D341Med (cell line): ENCODE measurements around the gene DLK1.

Experiments
- DNase-seq: peaks from one replicate; pipeline ENCODE4 v3.0.0; 2012; ENCODE audit warnings: low spot score

DLK1 gene

GRCh38 chr14:100734031-100734990 lies 7.6 kb downstream of the DLK1 start:
- DNase-seq: no peak

GRCh38 chr14:100735271-100735670 lies 8.6 kb downstream of the DLK1 start:
- DNase-seq: no peak

GRCh38 chr14:100736269-100737180 lies 9.8 kb downstream of the DLK1 start:
- peak; percentile 6 for DNase-seq

GRCh38 chr14:100737526-100737925 lies 10.8 kb downstream of the DLK1 start:
- peak; percentile 27 for DNase-seq

GRCh38 chr14:100738269-100738691 lies 11.6 kb downstream of the DLK1 start:
- peak; percentile 32 for DNase-seq

- DNase-seq: peak; percentile 23
These were observed 12.0 kb downstream of the DLK1 start for GRCh38 chr14:100738704-100739131.

GRCh38 chr14:100739306-100739705 lies 12.6 kb downstream of the DLK1 start:
- DNase-seq: peak; percentile 30

GRCh38 chr14:100740196-100740825 lies 13.6 kb downstream of the DLK1 start:
- peak; percentile 24 for DNase-seq

GRCh38 chr14:100740929-100741328 lies 14.2 kb downstream of the DLK1 start:
- DNase-seq: peak; percentile 13

GRCh38 chr14:100741966-100742365 lies 15.3 kb downstream of the DLK1 start:
- DNase-seq: no peak

GRCh38 chr14:100746326-100746725 lies 19.6 kb downstream of the DLK1 start:
- DNase-seq: no peak

GRCh38 chr14:100747021-100747586 lies 20.4 kb downstream of the DLK1 start:
- no peak for DNase-seq

- no peak for DNase-seq
These were observed 21.0 kb downstream of the DLK1 start for GRCh38 chr14:100747736-100748135.

- no peak for DNase-seq
These were observed 21.7 kb downstream of the DLK1 start for GRCh38 chr14:100748403-100748802.

- DNase-seq: no peak
These were observed 22.3 kb downstream of the DLK1 start for GRCh38 chr14:100748944-100749343.

GRCh38 chr14:100749967-100750597 lies 23.4 kb downstream of the DLK1 start:
- DNase-seq: no peak

- no peak for DNase-seq
These were observed 24.3 kb downstream of the DLK1 start for GRCh38 chr14:100750762-100751699.

- DNase-seq: no peak
These were observed 27.3 kb downstream of the DLK1 start for GRCh38 chr14:100754020-100754419.

- DNase-seq: no peak
These were observed 29.0 kb downstream of the DLK1 start for GRCh38 chr14:100755649-100756048.

GRCh38 chr14:100761481-100761880 lies 34.8 kb downstream of the DLK1 start:
- no peak for DNase-seq
